ENCODE data around the gene OR11G2.
"Not testable (repeated sequence)": the region's sequence is repeated elsewhere in the genome, so short reads cannot be mapped to it uniquely, and the experiment has no call there.

OR11G2 gene

DNA sequence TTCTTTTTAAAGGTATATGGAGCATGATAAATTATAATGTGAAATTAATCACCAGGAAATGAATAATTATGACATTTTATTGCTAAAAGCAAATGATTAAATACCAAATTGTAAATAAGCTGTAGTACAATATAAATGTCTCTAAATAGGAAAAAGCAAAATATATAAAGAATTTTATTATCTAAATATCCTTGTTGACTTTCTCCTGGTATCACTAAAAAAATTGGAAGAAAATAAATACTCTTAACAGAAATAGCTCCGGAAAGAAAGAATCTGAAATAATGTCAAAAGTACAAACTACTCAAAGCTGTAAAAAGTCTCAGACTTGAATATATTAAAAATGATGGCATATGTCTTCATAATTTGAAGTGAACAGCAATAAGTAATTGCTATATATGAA is 38.0 kb downstream of the OR11G2 start, which contains the start of gene OR11H7:
Gene OR11H7 (plus strand): TSS at position 301 of the 400 bp plus-strand sequence.
- no peak for DNase-seq

DNA sequence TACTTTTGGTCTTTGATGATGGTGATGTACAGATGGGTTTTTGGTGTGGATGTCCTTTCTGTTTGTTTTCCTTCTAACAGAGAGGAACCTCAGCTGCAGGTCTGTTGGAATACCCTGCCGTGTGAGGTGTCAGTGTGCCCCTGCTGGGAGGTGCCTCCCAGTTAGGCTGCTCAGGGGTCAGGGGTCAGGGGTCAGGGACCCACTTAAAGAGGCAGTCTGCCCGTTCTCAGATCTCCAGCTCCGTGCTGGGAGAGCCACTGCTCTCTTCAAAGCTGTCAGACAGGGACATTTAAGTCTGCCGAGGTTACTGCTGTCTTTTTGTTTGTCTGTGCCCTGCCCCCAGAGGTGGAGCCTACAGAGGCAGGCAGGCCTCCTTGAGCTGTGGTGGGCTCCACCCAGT is 44.7 kb downstream of the OR11G2 start:
- DNase-seq, result not testable (repeated sequence)

DNA sequence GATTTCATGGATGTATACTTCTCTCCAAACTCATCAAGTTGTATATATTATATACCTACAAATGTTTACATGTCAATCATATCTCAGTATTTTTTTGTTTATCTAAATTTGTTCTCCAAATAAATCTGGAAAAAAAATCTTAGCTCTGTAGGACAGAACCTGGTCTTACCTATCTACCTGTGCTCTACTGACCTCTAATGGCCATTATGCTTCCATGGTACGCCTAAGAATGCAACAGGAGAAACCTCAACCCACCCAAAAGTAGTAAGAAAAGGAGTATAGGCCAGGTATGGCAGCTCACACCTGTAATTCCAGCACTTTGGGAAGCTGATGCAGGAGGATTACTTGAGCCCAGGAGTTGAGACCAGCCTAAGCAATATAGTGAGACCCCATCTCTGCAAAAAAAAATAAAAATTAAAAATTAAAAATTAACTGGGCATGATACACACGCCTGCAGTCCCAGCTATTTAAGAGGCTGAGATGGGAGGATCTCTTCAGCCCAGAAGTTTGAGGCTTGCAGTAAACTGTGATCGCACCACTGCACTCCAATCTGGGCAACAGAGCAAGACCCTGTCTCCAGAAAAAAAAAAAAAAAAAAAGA is 57.0 kb downstream of the OR11G2 start:
- DNase-seq, result no peak
